ENCODE results near the gene CCDC73.

GRCh38 chr11:32613500-32614151 is 180.8 kb downstream of the CCDC73 start:
- TF ChIP-seq CTCF (IDR thresholded peaks at IDR 0.05; ENCODE audit: low read depth, low read length) (no peak), EZH2phosphoT487 (IDR thresholded peaks at IDR 0.05; ENCODE audit: low read depth) (no peak)
